Measurements from ENCODE around the gene SHC2. TPM values are rescaled to one million over a fixed set of nuclear protein-coding genes. Genes with fewer than 3 reads are reported as not detected.
A peak's percentile ranks its signal among the peaks of the same experiment; 100 is the strongest.

SHC2 gene
- total and polyA plus RNA-seq, 9 of the 15 experiments (the other 6 are each of a cell fraction or from before 2014, with no cell fraction given): 0.14 to 0.36 (median 0.17) TPM; not detected in 5

DNA sequence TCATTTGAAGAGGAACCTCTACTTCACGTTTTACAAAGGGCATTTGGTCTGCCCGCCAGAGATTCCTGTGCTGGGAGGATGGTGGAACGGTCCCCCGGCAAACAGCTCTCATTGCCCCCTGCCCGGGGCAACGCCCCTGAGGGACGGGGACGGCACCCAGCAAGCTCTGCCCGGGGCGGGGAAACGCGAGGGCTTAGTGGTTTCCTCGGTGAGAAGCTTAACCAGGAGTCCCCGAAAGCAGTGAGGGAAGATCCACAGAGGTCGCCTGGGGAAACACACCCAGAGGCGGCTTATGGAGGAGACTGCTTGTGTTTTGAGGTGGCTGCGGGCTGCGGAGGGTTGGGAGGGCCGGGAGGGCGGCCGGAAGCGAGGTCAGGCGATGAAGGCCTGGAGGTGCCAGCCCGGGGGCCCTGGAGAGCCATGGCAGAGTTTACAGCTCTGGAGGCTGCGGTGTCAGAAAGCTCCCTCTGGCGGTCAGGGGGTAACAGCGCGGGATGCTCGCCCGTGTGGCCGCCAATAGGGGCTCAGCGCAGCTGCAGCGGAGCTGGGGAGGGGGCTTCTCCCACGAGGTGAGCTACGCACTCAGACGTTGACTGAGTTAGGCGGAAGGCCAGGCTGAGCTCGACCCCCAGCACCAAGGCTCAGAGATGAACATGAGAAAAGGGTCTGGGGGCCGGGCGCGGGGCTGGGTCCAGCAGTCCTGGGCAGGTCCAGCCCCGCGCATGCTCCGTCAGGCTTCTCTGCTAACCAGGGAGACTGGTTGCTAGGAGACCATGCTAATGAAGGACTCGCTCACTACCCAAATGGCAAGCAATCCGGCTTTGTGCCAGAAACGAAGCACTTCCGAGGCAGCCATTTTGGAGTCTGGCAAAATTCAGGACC is 45.8 kb upstream of the SHC2 start (continued):
- TF ChIP-seq, protein P1, sequence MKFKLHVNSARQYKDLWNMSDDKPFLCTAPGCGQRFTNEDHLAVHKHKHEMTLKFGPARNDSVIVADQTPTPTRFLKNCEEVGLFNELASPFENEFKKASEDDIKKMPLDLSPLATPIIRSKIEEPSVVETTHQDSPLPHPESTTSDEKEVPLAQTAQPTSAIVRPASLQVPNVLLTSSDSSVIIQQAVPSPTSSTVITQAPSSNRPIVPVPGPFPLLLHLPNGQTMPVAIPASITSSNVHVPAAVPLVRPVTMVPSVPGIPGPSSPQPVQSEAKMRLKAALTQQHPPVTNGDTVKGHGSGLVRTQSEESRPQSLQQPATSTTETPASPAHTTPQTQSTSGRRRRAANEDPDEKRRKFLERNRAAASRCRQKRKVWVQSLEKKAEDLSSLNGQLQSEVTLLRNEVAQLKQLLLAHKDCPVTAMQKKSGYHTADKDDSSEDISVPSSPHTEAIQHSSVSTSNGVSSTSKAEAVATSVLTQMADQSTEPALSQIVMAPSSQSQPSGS (CRISPR knock-in tag; IDR thresholded peaks at IDR 0.05): no peak
- no peak for TF ChIP-seq SRSF3 (IDR thresholded peaks at IDR 0.05; ENCODE audit: insufficient read depth, low read length)
- no peak for TF ChIP-seq ZNF57 (CRISPR knock-in tag; IDR thresholded peaks at IDR 0.05)
- no peak for TF ChIP-seq FOS (IDR thresholded peaks at IDR 0.05; ENCODE audit: extremely low read depth, insufficient read length)
- no peak for TF ChIP-seq GABPA (tag; conservative IDR thresholded peaks at IDR 0.05; ENCODE audit: low read depth)
- peak; percentile 96 to 97 for TF ChIP-seq NRF1 (conservative IDR thresholded peaks at IDR 0.05 in 1 of 2, IDR thresholded peaks at IDR 0.05 in 1 of 2)
- no peak for TF ChIP-seq NR2F6 (CRISPR knock-in tag; IDR thresholded peaks at IDR 0.05)
- peak; percentile 67 for TF ChIP-seq MYNN (IDR thresholded peaks at IDR 0.05)
- no peak for TF ChIP-seq MYNN (CRISPR knock-in tag; IDR thresholded peaks at IDR 0.05)
- TF ChIP-seq, protein P2, sequence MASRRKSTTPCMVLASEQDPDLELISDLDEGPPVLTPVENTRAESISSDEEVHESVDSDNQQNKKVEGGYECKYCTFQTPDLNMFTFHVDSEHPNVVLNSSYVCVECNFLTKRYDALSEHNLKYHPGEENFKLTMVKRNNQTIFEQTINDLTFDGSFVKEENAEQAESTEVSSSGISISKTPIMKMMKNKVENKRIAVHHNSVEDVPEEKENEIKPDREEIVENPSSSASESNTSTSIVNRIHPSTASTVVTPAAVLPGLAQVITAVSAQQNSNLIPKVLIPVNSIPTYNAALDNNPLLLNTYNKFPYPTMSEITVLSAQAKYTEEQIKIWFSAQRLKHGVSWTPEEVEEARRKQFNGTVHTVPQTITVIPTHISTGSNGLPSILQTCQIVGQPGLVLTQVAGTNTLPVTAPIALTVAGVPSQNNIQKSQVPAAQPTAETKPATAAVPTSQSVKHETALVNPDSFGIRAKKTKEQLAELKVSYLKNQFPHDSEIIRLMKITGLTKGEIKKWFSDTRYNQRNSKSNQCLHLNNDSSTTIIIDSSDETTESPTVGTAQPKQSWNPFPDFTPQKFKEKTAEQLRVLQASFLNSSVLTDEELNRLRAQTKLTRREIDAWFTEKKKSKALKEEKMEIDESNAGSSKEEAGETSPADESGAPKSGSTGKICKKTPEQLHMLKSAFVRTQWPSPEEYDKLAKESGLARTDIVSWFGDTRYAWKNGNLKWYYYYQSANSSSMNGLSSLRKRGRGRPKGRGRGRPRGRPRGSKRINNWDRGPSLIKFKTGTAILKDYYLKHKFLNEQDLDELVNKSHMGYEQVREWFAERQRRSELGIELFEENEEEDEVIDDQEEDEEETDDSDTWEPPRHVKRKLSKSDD (conservative IDR thresholded peaks at IDR 0.05; ENCODE audit: low read length): no peak
- 0 out of 2 replicates have a peak, but pooled peaks have one; percentile 25 for TF ChIP-seq ZNF75A (CRISPR knock-in tag; IDR thresholded peaks at IDR 0.05)
- TF ChIP-seq ZNF311 (CRISPR knock-in tag; IDR thresholded peaks at IDR 0.05): no peak
- no peak for TF ChIP-seq HNRNPK (IDR thresholded peaks at IDR 0.05; ENCODE audit: low read depth, low read length, poor library complexity, severe bottlenecking)
- TF ChIP-seq THAP12 (CRISPR knock-in tag; IDR thresholded peaks at IDR 0.05): peak; percentile 39
- TF ChIP-seq, protein P3, sequence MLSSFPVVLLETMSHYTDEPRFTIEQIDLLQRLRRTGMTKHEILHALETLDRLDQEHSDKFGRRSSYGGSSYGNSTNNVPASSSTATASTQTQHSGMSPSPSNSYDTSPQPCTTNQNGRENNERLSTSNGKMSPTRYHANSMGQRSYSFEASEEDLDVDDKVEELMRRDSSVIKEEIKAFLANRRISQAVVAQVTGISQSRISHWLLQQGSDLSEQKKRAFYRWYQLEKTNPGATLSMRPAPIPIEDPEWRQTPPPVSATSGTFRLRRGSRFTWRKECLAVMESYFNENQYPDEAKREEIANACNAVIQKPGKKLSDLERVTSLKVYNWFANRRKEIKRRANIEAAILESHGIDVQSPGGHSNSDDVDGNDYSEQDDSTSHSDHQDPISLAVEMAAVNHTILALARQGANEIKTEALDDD (IDR thresholded peaks at IDR 0.05): peak; percentile 60; the same call in 1 of the 2 replicates
- TF ChIP-seq MEF2D (tag; conservative IDR thresholded peaks at IDR 0.05; ENCODE audit: low read depth): no peak
- TF ChIP-seq, protein P4, sequence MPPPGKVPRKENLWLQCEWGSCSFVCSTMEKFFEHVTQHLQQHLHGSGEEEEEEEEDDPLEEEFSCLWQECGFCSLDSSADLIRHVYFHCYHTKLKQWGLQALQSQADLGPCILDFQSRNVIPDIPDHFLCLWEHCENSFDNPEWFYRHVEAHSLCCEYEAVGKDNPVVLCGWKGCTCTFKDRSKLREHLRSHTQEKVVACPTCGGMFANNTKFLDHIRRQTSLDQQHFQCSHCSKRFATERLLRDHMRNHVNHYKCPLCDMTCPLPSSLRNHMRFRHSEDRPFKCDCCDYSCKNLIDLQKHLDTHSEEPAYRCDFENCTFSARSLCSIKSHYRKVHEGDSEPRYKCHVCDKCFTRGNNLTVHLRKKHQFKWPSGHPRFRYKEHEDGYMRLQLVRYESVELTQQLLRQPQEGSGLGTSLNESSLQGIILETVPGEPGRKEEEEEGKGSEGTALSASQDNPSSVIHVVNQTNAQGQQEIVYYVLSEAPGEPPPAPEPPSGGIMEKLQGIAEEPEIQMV (tag; conservative IDR thresholded peaks at IDR 0.05; ENCODE audit: low read depth): no peak
- TF ChIP-seq POLR2G (IDR thresholded peaks at IDR 0.05; ENCODE audit: low read depth, low read length): peak; percentile 73

Measured in K562 (cell line).